Osteocyte (in vitro differentiated cells): Measurements from ENCODE around the gene SCN8A. TPM values are rescaled to one million over a fixed set of nuclear protein-coding genes. Genes with fewer than 3 reads are reported as not detected.

Source experiments
- DNase-seq: peaks from one replicate; pipeline ENCODE4 v3.0.0; 2021; ENCODE audit warnings: mixed read lengths; ENCODE audit not compliant: unreplicated experiment; ENCODE audit errors: extremely low spot score
- H3K27ac Mint-ChIP-seq: one replicate; pipeline ENCODE4 v1.8.0; 2021; ENCODE audit warnings: mild to moderate bottlenecking, mixed read lengths; ENCODE audit not compliant: unreplicated experiment
- H3K27me3 Mint-ChIP-seq: one replicate; pipeline ENCODE4 v1.8.0; 2021; ENCODE audit warnings: mixed read lengths; ENCODE audit not compliant: unreplicated experiment
- H3K36me3 Mint-ChIP-seq: one replicate; pipeline ENCODE4 v1.8.0; 2021; ENCODE audit warnings: mixed read lengths; ENCODE audit not compliant: unreplicated experiment
- H3K4me1 Mint-ChIP-seq: one replicate; pipeline ENCODE4 v1.8.0; 2021; ENCODE audit warnings: mixed read lengths; ENCODE audit not compliant: unreplicated experiment
- H3K4me3 Mint-ChIP-seq: one replicate; pipeline ENCODE4 v1.8.0; 2021; ENCODE audit warnings: mild to moderate bottlenecking, moderate library complexity, mixed read lengths; ENCODE audit not compliant: unreplicated experiment
- H3K9me3 Mint-ChIP-seq: one replicate; pipeline ENCODE4 v1.8.0; 2021; ENCODE audit warnings: mixed read lengths; ENCODE audit not compliant: unreplicated experiment
- CTCF ChIP-seq: fragments of 200-600 bp; sonication (generic); IDR thresholded peaks from 2 replicates; pipeline ENCODE4 v1.5.0; 2021; ENCODE audit warnings: antibody characterized with exemption, mild to moderate bottlenecking, moderate library complexity
- total RNA-seq: library from RNA; stranded (reverse); gene quantifications from 2 replicates; pipeline ENCODE4 v1.2.1, GENCODE V29; 2021

Gene SCN8A
- total RNA-seq, 1 donor from 2014 or later: 1.5 TPM

GRCh38 chr12:51846271-51846691 lies 255.2 kb downstream of the SCN8A start:
- Mint-ChIP-seq H3K4me1 (peaks cover 6% of the 10 kb centered on the region), H3K27me3 (peaks cover 50% of the 10 kb centered on the region), H3K36me3 (no peaks in the 10 kb centered on the region), H3K4me3 (peak overlapping the region; percentile 65), H3K9me3 (no peaks in the 10 kb centered on the region), H3K27ac (no peak overlapping the region)
- no peak for DNase-seq
- no peak for TF ChIP-seq CTCF

- Mint-ChIP-seq H3K27me3 (peaks cover 43% of the 10 kb centered on the region), H3K36me3 (no peaks in the 10 kb centered on the region), H3K4me1 (peaks cover 6% of the 10 kb centered on the region), H3K9me3 (no peaks in the 10 kb centered on the region), H3K4me3 (peak overlapping the region; percentile 65), H3K27ac (no peak overlapping the region)
- no peak for DNase-seq
- TF ChIP-seq CTCF: no peak
These were observed 256.0 kb downstream of the SCN8A start for GRCh38 chr12:51846911-51847642.

- Mint-ChIP-seq H3K4me1 (peaks cover 9% of the 10 kb centered on the region), H3K9me3 (no peaks in the 10 kb centered on the region), H3K27ac (no peak overlapping the region), H3K27me3 (peaks cover 44% of the 10 kb centered on the region), H3K4me3 (peak overlapping the region; percentile 65), H3K36me3 (no peaks in the 10 kb centered on the region)
- no peak for DNase-seq
- no peak for TF ChIP-seq CTCF
These were observed 256.8 kb downstream of the SCN8A start for GRCh38 chr12:51847643-51848325.

- no peak within 1 kb of the TSS for H3K27ac Mint-ChIP-seq
- no peak for TF ChIP-seq CTCF
- H3K4me3 Mint-ChIP-seq: peak within 1 kb of the TSS; percentile 65
- DNase-seq: no peak
- peaks cover 45% of the 10 kb centered on the region for H3K27me3 Mint-ChIP-seq
- no peaks in the 10 kb centered on the region for H3K36me3 Mint-ChIP-seq
- H3K4me1 Mint-ChIP-seq: peaks cover 11% of the 10 kb centered on the region
- no peaks in the 10 kb centered on the region for H3K9me3 Mint-ChIP-seq
These were observed 257.3 kb downstream of the SCN8A start, which contains the start of gene FIGNL2 for GRCh38 chr12:51848326-51848727. TSS of gene FIGNL2 (minus strand) at chr12:51848718. CDS start at chr12:51822413, 26,305 bp downstream.
